Activated CD4-positive, CD25-positive, alpha-beta regulatory T cell treated with anti-CD3 and anti-CD28 coated beads, Interleukin-2, amount 50 U/mL, for 72 hours (primary cell): Measurements from ENCODE around the gene THEMIS.
"Not testable (repeated sequence)": the region's sequence is repeated elsewhere in the genome, so short reads cannot be mapped to it uniquely, and the experiment has no call there.

Experiments
- DNase-seq: peaks from one replicate; pipeline ENCODE4 v3.0.0; 2021

THEMIS gene

DNA sequence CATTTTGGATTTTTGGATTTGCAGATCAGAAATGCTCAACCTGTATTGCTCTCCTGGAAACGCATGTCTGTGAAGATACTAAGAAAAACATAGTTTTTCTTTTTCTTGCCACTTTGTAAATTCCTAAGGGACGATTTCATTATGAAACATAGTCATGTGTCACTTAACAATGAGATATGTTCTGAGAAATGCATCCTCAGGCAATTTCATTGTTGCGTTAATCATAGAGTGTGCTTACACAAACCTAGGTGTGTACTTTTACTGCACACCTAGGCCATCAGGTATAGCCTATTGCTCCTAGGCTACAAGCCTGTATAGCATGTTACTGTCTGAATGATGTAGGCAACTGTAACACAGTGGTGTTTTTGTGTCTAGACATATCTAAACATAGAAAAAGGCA is 13.4 kb upstream of the THEMIS start:
- DNase-seq: no peak

DNA sequence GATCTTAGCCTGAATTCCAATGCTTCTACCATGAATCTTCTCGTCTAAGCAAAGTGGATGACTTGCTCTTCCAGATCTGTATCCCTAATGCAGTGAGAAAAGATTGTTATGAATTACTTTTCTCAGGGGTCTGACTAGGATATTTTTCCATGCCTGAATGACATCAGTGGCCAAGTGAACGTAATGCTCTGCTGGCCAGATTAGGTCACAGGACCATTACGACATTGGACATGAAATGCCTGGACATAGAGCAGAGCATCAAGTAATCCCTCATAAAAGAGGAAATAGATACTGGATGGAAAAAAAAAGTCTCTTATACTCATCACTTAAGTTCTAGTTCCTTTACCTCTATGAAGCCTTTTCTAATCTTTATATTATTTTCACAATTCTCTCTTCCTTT is 12.1 kb upstream of the THEMIS start:
- no peak for DNase-seq

DNA sequence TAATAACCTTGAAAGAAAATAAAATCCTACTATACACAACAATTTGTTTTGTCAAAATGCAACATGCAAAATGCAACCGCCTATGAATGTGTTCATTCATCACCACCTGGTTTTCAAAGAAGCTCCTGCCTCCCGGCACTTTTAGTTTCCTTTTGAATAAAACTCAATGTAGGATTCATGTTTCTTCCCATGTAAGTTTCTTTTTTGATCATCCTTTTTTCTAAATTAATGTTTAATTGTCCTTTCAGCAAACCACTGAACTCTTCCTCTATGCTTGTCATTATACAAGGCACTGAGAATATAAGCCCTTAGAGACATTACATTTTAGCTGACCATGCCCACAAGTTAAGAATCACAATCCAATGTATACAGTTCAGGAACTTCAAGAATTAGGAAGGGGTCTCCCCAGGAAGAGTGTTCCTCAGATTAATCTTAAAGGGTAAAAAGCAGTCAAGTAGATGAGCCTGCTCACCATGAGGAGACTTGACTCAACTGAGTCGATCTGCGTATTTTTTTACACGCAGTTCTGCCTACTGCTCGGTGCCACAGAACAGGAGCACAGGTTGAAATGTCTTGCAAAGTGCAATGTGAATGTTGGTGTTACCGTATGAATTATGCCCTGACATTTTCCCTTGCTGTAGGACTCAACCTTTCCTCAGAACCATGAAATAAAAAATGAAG is 7.2 kb upstream of the THEMIS start:
- DNase-seq: no peak

DNA sequence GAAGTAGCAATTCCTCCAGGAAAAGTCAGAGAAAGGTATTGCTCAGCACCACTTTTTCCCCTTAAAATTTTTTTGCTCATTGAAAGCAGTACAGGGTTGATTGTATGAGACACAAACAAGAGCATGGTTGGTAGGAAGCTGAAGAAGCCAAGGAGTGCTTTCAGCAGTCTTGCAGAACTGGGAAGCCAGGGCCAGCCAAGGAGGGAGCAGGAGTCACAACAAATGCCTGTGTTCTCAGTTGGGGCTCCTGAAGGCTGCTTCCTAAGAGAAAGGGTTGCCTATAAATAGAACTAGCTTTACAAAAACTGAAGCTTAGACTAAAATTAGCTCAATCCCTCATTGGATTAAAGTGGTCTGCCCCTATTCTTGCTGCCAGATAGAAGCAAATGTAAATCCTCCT is 3.3 kb upstream of the THEMIS start:
- DNase-seq: no peak

DNA sequence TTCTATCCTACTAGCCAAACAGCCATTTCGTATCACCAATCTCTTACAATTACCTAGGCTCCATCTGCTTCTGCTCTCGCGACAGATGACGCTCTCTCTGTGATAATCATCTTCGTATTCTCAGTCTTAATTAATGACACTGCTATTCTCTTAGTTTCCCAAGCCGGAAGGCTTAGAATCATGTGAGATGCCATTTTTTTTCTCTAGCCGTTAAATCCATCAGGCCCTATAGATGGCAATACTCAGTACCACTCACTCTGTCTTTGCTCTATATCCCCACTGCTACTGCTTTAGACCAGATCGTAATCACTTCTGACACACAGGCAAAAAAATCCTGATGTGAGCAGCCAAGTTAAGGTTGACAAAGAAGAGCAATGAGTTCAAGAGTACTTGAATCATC is 2.1 kb upstream of the THEMIS start:
- DNase-seq: no peak

DNA sequence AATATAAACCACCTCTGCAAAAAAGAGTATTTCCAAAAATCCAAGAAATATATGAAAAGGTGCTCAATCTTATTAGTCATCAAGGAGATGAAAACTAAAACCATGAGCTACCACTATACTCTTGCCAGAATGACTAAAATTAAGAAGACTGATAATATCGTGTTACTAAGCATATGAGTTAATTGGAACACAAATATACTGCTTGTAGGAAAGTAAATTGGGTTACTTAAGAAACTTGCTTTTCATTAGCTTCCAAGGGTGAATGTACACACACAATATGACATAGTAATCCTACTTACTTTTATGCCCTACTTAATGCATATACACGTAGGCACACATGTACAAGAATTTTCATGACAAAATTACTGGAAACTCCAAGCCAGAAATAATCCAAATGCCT is 3.4 kb downstream of the THEMIS start:
- DNase-seq: no peak

DNA sequence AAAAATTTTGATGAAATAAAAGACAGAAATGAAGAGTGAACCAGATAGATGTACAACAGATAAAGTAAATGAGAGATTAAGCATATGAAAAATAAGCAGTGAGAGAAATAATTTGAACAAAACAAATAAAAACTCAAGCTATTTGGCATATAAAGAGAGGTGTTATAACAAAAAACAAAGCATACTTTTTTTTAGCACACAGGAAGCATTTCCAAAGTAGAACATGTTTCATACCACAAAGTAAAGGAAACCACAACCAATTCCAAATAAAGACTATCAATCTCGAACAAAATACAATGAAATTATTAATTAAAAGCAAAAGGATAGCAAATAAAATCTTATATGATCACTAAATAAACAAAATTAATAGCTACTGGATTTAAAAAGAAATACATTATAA is 6.8 kb downstream of the THEMIS start:
- no peak for DNase-seq

DNA sequence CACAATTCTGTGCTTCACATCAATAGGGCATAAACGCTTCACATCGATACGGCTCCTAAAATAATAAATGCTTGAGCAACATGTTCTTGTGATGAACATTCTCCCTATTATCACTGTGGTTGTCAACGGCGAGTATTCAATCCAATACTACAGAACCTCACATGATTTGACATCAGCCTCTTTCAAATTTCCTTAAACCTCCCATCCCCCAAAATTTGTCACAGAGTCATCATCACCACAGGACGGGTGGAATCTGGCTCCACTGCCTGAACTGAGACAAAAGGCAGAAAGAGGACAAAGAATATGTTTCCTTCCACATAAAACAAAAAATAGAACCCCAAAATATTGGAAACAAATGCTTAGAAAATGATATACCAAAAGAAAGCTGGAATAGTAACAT is 7.3 kb downstream of the THEMIS start:
- DNase-seq: no peak

DNA sequence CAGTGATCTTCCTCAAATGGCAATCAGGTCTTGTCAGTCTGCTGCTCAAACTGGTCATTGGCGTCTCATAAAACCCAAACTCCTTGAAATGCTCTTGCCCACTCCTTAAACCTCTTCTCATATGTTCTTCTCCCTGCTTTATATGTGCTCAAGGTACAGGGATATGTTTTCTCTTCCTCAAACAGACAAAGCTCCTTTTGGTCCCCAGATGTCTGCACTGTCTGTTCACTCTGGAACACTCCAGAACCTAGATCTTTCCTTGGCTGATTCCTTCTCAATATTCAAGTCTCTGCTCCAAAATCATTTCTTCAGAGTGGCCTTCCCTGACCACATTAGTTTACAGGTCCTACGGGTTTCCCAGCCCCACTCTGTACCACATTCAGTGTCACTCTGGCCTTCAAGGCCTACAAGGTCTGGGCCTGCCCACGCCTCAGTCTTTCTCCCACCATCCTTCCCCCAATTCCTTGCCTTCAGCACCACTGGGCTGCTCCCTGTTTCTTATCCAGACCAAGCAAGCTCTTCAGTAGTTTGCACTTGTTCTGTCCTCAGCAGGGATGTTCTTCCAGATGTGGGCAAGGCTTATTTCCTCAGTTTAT is 9.0 kb downstream of the THEMIS start:
- DNase-seq: no peak

DNA sequence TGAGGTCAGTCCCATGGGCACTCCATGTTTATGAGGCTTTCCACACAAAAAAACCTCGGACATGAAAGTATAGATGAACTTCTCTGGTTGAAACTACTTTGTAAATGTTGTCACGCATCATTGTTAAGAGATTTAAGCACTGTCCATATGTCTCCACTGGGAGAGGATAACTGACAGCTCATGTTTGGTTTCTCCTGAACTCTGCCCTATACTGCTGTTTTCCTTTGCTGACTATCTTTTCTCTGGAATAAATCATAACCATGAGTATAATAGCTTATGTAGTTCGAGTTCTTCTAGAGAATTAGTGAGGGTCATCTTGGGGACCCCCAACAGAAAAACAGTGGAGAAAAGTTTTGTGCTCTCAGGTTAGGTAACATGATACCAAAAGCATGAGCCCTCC is 14.3 kb downstream of the THEMIS start:
- no peak for DNase-seq

DNA sequence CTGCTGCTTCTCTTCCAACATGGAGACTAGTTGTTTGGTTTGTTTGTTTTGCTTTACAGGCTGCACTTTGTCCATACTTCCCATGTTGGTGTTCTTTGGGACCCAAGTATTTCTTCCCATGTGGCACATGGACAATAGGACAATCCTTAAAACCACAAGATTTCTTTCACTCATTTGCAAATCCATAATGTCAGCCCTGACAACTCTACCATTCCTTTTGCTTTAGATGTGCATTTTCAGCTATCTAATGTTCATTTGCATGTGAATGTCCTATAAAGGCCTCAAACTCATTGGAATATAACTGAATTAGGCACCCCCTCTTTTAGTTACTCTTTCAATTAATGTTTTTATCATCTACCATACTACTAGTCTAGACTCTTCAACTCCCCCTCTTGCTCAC is 16.7 kb downstream of the THEMIS start:
- DNase-seq: no peak

DNA sequence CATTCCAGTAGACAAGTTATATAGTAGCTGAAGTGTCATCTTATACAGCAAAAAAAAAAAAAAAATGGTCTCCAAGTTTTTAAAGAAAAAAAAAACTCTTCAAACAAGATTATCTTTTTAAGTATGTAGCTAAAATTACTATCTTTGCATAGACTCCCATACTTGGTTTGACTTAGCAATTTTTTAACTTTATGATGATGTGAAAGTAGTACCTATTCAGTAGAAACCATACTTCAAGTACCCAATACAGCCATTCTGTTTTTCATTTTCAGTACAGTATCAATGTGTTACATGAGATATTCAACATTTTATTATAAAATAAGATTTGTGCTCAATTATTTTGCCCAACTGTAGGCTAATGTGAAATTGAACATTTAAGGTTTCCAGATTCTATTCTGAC is 18.9 kb downstream of the THEMIS start:
- not testable (repeated sequence) for DNase-seq

DNA sequence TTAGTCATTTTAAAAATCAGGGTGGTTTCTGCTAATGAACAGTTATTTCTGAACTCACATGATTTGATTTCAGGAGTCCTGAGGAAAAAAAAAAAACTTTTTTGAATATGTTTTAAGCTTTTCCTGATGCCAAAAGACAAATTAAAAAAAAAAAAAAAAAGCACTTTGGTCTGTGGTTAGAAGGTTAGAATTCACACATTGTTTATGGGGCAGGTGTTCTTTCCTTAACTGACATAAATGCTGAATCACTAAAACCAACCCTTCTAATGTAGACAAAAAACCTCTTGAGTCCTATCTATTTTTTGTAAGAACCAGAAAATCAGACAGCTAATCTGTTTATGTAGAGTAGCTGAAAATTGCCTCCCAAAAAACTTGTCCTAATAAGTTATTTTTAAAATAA is 20.4 kb downstream of the THEMIS start:
- no peak for DNase-seq

DNA sequence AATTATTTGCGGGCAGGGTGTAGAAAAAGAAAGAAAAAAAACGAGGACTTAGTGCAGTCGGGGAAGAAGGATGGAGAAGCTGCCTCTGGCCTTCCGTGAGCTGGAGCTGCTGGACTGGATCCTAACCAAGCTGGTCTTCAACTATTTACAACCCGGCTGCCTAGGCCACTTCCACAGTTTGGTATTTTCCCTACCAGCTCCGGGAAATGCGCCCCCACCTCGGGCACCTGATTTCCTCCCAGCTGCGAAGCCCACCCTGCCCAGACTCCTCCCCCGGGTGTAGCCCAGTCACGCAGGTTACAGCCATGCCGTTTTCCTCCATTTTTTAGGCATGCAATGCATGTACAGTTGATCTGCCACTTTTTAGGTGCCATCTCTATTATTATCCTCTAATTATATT is 21.2 kb downstream of the THEMIS start:
- no peak for DNase-seq

DNA sequence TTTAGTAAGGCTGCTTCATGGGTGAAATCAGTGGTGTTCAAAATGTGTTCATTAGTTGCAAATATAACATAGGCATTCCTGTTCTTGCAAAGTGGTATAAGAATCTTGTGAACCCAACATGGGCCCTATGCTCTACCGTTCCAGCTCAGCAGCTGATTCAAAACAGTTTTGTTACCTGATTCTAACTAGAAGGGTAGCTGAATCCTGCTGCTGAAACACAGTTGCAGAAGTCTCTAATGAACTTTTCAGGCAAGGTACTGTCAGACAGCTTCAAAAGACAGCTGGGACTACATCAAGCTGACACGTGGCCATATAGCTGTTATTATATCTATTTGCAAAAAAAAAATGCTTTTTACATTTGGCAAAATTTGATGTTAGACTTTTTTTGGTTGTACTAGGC is 22.7 kb downstream of the THEMIS start:
- DNase-seq: no peak

DNA sequence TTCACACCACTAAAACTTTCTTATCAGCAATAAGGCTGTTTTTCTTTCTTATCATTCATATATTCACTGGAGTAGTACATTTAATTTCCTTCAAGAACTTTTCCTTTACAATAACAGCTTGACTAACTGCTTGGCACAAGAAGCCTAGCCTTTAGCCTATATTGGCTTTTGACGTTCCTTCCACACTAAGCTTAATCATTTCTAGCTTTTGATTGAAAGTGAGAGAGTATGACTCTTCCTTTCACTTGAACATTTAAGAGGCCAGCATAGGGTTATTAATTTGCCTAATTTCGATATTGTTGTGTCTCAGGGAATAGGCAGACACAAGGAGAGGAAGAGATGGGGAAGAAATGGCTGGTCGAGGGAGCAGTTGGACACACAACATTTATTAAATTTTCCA is 23.6 kb downstream of the THEMIS start:
- DNase-seq: no peak

DNA sequence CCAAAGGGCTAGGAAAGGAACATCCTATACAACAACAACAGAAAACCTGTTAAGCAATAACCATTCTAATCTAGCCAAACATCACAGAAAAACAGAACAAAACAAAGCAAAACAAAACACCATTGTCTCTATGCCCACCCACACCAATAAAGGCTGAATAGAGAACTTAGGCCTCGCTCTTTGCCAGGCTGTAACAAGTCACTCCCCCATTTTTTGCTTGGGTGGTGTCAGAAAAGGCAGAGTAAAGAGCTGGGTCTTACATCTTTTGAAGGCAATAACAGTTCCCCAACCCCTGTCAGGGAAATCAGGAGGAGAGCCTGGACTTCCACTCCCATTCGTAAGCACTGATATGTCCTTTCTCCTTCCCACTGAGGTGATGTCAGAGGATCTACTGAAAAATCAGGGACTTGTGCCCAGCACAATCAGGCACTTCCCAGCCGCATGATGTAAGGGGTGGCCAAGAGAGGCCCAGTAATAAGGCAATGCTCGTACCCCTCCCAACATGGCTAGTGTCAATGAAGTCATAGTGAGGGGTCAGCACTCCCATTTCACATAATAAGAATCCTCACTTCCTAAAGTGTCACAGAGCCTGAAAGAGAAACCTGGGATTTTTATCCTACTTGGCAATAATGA is 31.0 kb downstream of the THEMIS start:
- DNase-seq: no peak

DNA sequence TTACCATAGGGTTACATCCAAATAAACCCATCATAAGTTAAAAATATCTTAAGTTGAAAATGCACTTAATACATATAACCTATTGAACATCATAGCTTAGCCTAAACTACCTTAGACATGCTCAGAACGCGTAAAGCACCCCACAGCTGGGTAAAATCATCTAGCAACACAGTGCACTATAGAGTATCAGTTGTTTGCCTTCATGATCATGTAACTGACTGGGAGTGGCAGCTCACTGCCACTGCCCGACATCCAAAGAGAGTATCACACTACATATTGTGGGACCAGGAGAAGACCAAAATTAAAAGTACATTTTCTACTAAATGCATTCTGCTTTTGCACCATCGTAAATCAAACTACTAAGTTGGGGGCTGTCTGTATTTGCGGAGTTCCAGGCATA is 31.7 kb downstream of the THEMIS start:
- DNase-seq: no peak

DNA sequence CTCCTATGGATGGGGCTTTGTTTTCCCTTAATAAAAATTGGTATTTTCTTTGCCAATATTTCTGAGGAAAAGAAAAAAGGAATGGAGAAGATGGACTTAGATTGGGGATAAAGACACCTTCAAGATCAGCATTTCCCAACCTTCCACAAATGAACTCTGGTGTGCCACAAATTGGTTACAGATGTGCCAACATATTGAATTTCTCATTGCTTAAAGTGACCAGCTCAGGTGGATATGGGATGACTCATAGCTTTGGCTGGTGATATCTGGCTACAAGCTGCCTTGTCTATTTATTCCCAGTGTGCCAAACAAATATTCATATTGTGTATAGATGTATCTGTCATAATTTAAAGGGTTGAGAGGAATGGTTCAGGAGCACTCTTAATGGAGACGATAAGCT is 32.5 kb downstream of the THEMIS start:
- no peak for DNase-seq

DNA sequence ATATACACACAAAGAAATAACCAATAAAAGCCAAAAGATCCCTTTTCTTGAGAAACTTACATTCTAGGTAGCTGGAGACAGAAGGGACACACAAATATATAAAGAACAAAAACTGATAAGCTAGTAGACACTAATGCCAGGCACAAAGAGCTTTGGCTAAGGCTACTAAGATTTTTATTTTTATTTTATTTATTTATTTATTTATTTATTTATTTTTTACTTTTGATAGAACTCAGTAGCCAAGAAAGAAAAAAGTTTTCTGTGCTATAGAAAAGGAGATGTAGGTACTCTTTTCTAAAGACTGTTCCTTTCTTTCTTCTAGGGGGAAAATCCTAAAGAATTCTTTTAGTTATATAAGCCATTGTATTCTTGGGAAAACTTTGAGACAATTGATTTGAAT is 34.1 kb downstream of the THEMIS start:
- no peak for DNase-seq

DNA sequence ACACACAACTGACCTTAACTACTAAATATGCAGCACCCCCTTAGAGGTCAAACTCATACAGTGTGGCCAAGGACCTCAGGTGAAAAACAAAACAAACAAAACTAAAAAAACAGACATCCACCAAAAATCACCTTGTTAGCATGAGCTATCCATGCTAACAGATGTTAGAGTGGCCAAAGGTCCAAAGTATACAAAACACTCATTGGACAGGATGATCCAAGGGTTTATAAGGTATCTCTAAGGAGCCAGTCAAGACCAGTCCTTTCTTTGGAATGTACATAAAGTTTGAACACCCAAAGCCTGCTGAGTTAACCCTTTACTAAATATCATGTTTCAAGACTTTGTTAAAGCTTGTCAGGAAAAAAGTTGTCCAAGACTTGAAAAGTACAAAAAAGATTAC is 35.8 kb downstream of the THEMIS start:
- DNase-seq: no peak

DNA sequence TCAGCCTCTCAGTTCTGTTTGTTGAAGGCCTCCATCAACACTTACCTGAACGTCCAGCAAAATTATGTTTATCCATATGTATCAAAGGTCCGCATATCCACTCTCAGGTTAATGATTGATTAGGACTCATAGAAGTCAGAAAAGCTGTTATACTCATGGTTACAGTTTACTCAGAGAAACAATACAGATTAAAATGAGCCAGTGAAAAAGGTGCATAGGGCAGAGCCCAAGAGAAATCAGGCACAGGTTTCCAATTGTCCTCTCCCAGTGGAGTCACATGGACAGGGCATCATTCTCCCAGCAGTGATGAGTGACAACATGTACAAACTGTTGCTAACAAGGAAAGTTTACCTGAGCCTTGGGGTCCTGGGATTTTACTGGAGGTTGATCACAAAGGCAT is 36.2 kb downstream of the THEMIS start:
- DNase-seq: no peak

DNA sequence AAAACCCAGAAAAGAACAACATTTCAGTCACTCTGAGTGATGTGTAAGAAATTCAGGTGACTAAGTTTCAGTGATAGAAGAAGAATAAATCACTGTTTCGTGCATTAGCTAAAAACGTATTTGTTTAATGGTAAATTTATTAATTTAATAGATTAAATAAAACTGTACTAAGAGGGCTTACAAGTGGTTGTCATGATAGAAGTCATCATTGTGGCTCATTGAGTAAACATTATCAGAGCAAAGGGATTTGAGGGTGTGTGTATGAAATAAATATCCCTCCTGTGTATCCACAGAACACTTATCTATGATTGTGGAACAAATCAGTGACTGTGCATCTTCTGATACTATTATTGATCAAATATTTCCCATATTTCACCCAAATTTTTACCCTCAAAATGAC is 40.1 kb downstream of the THEMIS start:
- DNase-seq: no peak

DNA sequence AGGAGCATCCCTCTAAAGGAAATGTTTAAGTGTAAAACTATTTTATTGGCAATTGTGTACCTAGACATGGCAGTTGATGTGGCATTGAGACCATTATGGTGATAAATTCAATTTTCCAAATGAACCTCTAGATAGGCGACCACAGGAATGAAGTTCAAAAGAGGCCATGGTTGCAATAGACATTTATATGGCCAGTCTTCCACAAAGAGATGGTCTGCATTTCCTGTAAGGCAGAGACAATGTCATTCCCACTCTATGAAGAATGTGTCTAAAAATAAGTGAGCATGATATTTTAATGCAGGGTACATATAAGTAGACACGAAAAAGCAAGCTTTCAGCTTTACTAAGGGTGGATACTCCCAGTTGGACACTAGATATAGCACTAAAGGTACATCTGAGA is 40.9 kb downstream of the THEMIS start:
- DNase-seq: no peak
